Measurements from ENCODE around the gene ACP1. TPM values are rescaled to one million over a fixed set of nuclear protein-coding genes. Genes with fewer than 3 reads are reported as not detected.

ACP1 gene
- polyA plus RNA-seq, 1 of the 3 experiments (the other 2 are of a cell fraction) = 88.9 TPM

GRCh38 chr2:244547-244946 lies 20.2 kb upstream of the ACP1 start:
- peaks cover 66 to 77% of the 10 kb centered on the region in 2 experiments for H3K36me3 ChIP-seq (replicated peaks in 1 of 2; ENCODE audit: control insufficient read depth in 1 of 2, insufficient read depth in 2 of 2, low read length in 1 of 2)
- H3F3A ChIP-seq (replicated peaks; ENCODE audit: insufficient read depth) = peaks cover 11% of the 10 kb centered on the region
- H3K9ac ChIP-seq = no peak overlapping the region
- H4K20me1 ChIP-seq (ENCODE audit: insufficient read depth) = no peaks in the 10 kb centered on the region
- H2AFZ ChIP-seq (ENCODE audit: low read depth) = no peak overlapping the region
- no peak overlapping the region for H3K4me3 ChIP-seq (ENCODE audit: low read depth in 2 of 2, low read length in 1 of 2)
- TF ChIP-seq GATA2 (CRISPR knock-in tag; IDR thresholded peaks at IDR 0.05) = no peak
- TF ChIP-seq RFX5 (IDR thresholded peaks at IDR 0.05; ENCODE audit: low read length) = no peak
- TF ChIP-seq, protein P1, sequence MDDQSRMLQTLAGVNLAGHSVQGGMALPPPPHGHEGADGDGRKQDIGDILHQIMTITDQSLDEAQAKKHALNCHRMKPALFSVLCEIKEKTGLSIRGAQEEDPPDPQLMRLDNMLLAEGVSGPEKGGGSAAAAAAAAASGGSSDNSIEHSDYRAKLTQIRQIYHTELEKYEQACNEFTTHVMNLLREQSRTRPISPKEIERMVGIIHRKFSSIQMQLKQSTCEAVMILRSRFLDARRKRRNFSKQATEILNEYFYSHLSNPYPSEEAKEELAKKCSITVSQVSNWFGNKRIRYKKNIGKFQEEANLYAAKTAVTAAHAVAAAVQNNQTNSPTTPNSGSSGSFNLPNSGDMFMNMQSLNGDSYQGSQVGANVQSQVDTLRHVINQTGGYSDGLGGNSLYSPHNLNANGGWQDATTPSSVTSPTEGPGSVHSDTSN (IDR thresholded peaks at IDR 0.05) = no peak
- no peak for TF ChIP-seq TEAD4 (IDR thresholded peaks at IDR 0.05; ENCODE audit: borderline replicate concordance, insufficient read depth)
- TF ChIP-seq, protein P2, sequence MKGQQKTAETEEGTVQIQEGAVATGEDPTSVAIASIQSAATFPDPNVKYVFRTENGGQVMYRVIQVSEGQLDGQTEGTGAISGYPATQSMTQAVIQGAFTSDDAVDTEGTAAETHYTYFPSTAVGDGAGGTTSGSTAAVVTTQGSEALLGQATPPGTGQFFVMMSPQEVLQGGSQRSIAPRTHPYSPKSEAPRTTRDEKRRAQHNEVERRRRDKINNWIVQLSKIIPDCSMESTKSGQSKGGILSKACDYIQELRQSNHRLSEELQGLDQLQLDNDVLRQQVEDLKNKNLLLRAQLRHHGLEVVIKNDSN (IDR thresholded peaks at IDR 0.05; ENCODE audit: borderline replicate concordance, low read depth) = no peak
- TF ChIP-seq POLR2AphosphoS5 (IDR thresholded peaks at IDR 0.05; ENCODE audit: low read depth, low read length) = no peak
- TF ChIP-seq RCOR1 (IDR thresholded peaks at IDR 0.05; ENCODE audit: low read length) = no peak
- TF ChIP-seq NRF1 (IDR thresholded peaks at IDR 0.05; ENCODE audit: low read depth, low read length) = no peak
- TF ChIP-seq ELF1 (IDR thresholded peaks at IDR 0.05) = no peak
- no peak for TF ChIP-seq CHD2 (IDR thresholded peaks at IDR 0.05; ENCODE audit: low read length, partially characterized antibody)
- TF ChIP-seq, protein P3, sequence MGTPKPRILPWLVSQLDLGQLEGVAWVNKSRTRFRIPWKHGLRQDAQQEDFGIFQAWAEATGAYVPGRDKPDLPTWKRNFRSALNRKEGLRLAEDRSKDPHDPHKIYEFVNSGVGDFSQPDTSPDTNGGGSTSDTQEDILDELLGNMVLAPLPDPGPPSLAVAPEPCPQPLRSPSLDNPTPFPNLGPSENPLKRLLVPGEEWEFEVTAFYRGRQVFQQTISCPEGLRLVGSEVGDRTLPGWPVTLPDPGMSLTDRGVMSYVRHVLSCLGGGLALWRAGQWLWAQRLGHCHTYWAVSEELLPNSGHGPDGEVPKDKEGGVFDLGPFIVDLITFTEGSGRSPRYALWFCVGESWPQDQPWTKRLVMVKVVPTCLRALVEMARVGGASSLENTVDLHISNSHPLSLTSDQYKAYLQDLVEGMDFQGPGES (IDR thresholded peaks at IDR 0.05; ENCODE audit: low read depth, low read length) = no peak
- TF ChIP-seq, protein P4, sequence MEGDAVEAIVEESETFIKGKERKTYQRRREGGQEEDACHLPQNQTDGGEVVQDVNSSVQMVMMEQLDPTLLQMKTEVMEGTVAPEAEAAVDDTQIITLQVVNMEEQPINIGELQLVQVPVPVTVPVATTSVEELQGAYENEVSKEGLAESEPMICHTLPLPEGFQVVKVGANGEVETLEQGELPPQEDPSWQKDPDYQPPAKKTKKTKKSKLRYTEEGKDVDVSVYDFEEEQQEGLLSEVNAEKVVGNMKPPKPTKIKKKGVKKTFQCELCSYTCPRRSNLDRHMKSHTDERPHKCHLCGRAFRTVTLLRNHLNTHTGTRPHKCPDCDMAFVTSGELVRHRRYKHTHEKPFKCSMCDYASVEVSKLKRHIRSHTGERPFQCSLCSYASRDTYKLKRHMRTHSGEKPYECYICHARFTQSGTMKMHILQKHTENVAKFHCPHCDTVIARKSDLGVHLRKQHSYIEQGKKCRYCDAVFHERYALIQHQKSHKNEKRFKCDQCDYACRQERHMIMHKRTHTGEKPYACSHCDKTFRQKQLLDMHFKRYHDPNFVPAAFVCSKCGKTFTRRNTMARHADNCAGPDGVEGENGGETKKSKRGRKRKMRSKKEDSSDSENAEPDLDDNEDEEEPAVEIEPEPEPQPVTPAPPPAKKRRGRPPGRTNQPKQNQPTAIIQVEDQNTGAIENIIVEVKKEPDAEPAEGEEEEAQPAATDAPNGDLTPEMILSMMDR (IDR thresholded peaks at IDR 0.05) = no peak
- TF ChIP-seq MXI1 (IDR thresholded peaks at IDR 0.05; ENCODE audit: low read depth, low read length) = no peak
- no peaks in the 10 kb centered on the region for H3K9me2 ChIP-seq
- 91% methylated on average over 6 of the region's 7 CpGs for WGBS (ENCODE audit: low lambda C conversion rate)
- no peaks in the 10 kb centered on the region for H3K27me3 ChIP-seq (ENCODE audit: insufficient read depth)
- no peaks in the 10 kb centered on the region for H3K79me2 ChIP-seq (ENCODE audit: insufficient read depth)
- POLR2A ChIA-PET = no interaction called here
- H3K4me1 ChIP-seq (ENCODE audit: control insufficient read depth in 1 of 2, insufficient read depth in 2 of 2, low read depth in 1 of 2, low read length in 1 of 2) = peaks cover 0 to 5% of the 10 kb centered on the region in 2 experiments; a peak in 1 of 4 replicates
- H3K9me3 ChIP-seq = peaks cover 4% of the 10 kb centered on the region; the same call in 1 of the 2 replicates
- no peak overlapping the region for H3K27ac ChIP-seq (ENCODE audit: low read depth in 2 of 2, low read length in 1 of 2)
- H3K4me2 ChIP-seq = no peak overlapping the region
- DNase-seq = no peak
- CTCF ChIA-PET = interaction anchor here (1.4 kb wide), 1 partner anchor 394 kb away, joined by 5 read pairs; no protein-coding TSS in a partner anchor
